ENCODE results near the gene TOMM5. TPM values are rescaled to one million over a fixed set of nuclear protein-coding genes. Genes with fewer than 3 reads are reported as not detected.

The TOMM5 gene
- total RNA-seq, 4 donors from 2014 or later = 44.3 to 82.1 (median 76.0) TPM

DNA sequence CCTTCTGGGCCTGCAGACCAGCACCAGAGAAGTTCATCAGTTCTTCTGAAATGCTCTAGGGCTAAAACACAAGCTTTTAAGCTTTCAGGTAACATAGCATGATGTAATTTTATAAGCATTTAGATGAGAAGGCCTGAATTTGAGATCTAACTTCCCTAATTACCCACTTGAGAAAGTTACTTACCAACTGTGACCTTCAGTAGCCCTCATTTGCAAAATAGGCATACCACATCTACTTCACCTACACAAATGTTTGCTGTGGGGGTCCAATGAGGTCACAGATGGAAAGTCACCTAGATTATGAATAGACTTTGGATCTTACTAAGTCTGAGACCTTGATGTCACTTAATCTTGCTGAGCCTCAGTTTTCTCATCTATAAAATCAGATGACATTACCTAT, 52.8 kb downstream of the TOMM5 start:
- peaks cover 8% of the 10 kb centered on the region for H3K4me1 ChIP-seq
- no peak for DNase-seq (ENCODE audit: low spot score in 2 of 2)
- no peak overlapping the region for H3K4me3 ChIP-seq
- peaks cover 6% of the 10 kb centered on the region for H3K36me3 ChIP-seq
- TF ChIP-seq EP300 (IDR thresholded peaks at IDR 0.05) (no peak), POLR2A (IDR thresholded peaks at IDR 0.05) (no peak), POLR2AphosphoS5 (IDR thresholded peaks at IDR 0.05) (no peak)
- TF ChIP-seq, protein P1, sequence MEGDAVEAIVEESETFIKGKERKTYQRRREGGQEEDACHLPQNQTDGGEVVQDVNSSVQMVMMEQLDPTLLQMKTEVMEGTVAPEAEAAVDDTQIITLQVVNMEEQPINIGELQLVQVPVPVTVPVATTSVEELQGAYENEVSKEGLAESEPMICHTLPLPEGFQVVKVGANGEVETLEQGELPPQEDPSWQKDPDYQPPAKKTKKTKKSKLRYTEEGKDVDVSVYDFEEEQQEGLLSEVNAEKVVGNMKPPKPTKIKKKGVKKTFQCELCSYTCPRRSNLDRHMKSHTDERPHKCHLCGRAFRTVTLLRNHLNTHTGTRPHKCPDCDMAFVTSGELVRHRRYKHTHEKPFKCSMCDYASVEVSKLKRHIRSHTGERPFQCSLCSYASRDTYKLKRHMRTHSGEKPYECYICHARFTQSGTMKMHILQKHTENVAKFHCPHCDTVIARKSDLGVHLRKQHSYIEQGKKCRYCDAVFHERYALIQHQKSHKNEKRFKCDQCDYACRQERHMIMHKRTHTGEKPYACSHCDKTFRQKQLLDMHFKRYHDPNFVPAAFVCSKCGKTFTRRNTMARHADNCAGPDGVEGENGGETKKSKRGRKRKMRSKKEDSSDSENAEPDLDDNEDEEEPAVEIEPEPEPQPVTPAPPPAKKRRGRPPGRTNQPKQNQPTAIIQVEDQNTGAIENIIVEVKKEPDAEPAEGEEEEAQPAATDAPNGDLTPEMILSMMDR (IDR thresholded peaks at IDR 0.05) = no peak
- H3K27me3 ChIP-seq = no peaks in the 10 kb centered on the region
- no peaks in the 10 kb centered on the region for H3K9me3 ChIP-seq
- H3K27ac ChIP-seq = no peak overlapping the region

Other genes starting within 250 kb of the TOMM5 start
- gene GRHPR, start 169.9 kb downstream of the TOMM5 start, total RNA-seq = 100 to 1,000 TPM; 132 to 156 (median 141) TPM
- 10 to 100 TPM; 18.0 to 24.7 (median 23.5) TPM for gene ZBTB5, start 127.1 kb downstream of the TOMM5 start, total RNA-seq
- 10 to 100 TPM; 15.7 to 26.3 (median 24.0) TPM for gene POLR1E, start 106.6 kb downstream of the TOMM5 start, total RNA-seq
- gene FBXO10, start 16.2 kb downstream of the TOMM5 start, total RNA-seq = 1 to 10 TPM; 2.7 to 4.7 (median 3.2) TPM
- 10 to 100 TPM in 3 of 4 donors, 1 to 10 TPM in 1; 7.9 to 15.4 (median 11.2) TPM for gene FRMPD1, start 58.4 kb upstream of the TOMM5 start, total RNA-seq
- 10 to 100 TPM in 1 of 4 donors, 1 to 10 TPM in 3; 3.8 to 25.3 (median 8.9) TPM for gene TRMT10B, start 161.2 kb upstream of the TOMM5 start, total RNA-seq
- gene EXOSC3, start 192.5 kb upstream of the TOMM5 start, total RNA-seq = 10 to 100 TPM; 19.7 to 39.7 (median 34.0) TPM
- 10 to 100 TPM; 21.7 to 47.6 (median 26.6) TPM for gene DCAF10, start 208.2 kb upstream of the TOMM5 start, total RNA-seq

Data from suprapubic skin (tissue), 4 donors.